ENCODE data around the gene GAD2.

Gene GAD2

DNA sequence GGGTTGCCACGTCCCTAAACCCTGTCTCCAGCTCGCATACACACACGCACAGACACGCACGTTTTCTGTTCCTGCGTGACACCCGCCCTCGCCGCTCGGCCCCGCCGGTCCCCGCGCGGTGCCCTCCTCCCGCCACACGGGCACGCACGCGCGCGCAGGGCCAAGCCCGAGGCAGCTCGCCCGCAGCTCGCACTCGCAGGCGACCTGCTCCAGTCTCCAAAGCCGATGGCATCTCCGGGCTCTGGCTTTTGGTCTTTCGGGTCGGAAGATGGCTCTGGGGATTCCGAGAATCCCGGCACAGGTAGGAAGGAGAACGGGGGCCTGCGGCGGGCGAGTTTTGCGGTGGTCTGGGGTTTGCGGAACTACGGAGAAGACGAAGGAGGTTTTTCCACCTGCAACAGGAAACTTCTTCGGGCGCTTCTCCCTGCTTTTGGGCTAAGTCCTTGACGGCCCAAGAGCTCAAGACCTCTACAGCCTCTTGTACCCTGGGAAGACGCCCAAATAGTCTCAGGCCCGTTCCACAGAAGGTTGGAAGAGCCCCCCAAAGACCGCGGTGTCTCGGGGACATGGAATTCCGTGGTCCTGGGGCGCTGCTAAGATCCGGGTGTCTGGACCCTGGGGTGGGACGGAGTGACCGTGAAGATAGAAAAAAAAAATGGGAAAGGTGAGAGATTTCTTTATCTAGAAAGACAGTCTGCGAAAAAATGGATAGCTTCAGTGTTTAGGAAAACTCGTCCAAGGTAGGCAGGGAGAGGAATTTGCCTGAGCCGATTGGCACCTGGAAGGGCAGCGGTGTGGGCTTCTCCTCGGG lies at the start of gene GAD2:
Gene GAD2, plus strand, starts transcription at position 190 of the 811 bp plus-strand sequence. Its CDS starts 36 bp downstream, at position 226.
- no peak for DNase-seq

DNA sequence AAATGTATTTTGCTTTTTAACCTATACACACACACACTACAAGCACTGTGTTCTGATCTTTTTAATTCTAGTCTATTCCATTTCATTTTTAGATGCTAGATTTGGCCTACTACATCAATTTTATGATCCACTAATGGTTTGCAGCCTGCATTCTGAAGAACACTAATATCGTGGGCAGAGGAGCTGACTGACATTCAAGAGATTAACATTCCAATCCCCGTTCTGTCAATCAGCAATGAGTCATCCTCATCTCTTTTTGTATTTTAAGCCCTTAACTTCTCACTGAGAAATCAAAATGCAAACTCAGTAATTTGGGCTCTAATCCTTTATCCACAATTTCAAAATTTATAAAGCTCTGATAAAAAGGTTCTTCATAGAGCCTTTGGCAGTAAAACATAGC lies 47.1 kb upstream of the GAD2 start:
- DNase-seq: no peak

DNA sequence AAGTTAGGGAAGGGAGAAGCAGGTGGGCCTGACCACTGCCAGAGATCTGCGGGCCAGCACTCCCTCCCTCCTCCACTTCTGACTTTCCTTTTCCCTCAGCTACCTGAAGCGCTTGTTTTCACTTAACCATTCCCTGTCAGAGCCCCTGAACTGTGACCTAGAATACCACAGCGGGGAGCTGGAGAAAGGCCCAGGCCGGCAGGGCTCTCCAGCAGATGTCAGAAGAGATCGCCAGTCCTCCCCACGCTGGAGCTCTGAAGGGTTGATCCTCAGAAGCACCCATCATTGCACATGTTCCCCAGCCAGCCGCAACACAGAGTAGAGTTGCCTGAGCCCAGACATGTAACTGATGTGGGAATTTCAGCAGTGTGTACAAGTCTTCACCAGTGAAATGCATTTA lies 44.4 kb upstream of the GAD2 start:
- DNase-seq: no peak

DNA sequence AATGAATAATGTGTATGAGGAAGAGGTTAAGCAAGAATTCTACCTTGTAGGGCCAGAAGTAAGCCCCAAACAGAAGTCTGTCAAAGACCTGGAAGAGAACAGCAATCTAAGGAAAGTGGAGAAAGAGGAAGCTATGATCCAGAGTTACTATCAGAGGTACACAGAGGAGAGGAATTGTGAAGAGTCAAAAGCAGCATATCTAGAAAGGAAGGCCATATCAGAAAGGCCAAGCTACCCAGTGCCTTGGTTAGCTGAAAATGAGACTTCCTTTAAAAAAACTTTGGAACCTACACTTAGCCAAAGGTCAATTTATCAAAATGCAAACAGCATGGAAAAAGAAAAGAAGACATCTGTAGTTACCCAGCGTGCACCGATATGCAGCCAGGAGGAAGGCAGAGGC lies 42.7 kb upstream of the GAD2 start:
- no peak for DNase-seq

DNA sequence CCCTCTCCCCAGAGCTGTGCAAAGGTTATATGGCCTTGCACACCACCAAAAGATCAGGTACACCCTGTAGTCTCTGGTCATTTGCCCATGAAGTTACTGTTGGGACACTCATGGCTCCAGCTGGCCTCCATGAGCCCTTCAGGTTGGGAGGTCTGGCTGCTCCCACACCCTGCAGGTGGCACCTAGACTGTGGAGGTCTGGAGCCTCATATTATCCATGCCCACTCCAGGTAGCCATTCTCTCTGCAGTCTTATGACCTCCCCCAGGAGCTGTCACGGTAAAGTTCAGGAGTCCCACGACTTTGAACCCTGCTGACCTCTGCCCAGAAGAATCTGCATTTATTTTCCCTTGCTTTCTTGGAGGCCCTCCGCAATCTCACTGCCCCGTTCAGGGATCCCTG lies 39.2 kb upstream of the GAD2 start:
- no peak for DNase-seq

DNA sequence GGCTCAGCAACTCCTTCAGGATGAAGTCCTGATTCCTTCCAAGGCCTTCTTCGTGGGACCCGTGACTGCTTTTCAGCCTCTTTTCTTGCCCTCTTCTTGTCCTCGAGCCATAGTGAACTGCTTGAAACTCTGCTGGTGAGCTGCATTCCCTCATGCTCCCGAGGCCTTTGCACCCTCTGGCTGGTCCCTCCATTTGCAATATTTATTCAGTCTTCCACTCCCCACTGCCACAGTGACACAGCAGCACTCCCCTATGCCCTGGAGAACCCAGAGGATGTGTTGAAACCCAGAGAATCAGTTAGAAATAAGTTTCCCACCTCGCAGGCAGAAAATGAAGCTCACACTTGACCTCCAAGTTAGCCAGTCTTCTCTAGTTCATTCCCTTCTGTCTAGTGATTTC lies 22.3 kb upstream of the GAD2 start:
- no peak for DNase-seq

DNA sequence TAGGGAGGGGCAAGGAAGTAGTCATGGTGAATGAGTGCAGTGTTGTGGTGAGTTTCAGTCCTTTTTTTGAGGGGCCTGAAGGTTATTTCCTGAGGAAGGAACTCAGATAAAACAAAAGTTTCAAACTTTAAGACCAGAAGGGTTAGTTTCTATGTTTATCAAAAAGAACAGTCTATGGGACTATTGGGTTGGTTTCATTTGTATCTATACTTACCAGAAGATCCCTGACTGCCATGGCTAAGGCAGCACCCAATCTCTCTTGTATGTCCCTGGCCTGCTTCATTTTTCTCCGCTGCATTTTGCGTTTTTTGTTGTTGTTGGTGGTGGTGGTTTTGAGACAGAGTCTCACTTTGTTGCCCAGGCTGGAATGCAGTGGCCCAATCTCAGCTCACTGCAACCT lies 19.3 kb upstream of the GAD2 start:
- no peak for DNase-seq

DNA sequence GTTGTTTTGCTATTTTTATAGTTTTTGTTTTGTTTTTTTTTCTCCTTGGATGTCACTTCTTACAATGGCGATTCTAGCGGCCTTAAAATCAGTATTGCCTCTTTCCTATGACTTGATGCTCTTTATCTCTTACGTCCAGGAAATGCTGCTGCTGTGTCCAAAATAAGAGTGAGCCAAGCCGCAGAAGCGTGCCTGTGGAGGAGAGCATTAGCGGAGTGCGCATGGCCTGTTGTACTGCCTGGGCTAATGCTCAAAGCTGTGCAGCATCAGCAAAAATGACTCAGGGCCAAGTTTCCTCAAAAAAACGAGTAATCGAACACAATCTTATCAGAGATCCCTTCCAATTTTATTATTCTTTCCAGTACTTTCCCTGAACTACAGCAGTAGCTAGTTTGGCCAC lies 18.5 kb upstream of the GAD2 start:
- DNase-seq: no peak

DNA sequence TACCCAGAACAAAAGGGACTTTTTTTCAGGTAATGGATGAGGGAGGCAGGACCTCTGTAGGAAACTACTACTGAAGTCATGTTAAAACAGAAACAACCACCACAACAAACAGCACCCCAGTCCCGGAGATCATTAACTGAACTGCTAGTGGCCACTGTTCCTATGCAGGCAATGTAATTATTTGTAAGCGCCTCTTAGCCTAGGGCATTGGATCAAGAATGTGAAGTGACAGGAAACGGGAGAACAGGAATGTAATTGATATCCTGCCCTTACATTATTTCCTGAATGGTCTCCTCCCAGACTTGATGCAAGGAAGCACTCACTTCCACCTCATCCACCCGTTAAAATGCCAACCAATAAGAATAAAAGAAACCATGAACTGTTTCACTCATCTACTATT lies 16.7 kb upstream of the GAD2 start:
- DNase-seq: no peak

DNA sequence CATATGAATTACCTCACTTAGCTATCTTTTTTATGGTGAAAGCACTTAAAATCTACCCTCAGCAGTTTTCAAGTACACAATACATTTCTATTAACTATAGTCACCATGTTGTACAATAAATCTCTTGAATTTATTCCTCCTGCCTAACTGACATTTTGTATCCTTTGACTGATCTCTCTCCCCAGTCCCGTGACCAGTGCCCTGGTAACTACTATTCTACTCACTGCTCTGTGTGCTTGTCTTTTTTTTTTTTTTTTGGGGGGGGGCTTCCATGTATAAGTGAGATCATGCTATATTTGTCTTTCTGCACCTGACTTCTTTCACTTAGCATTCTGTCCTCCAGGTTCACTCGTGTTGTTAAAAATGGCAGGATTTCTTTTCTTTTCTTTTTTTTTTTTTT lies 11.4 kb upstream of the GAD2 start:
- DNase-seq: no peak

DNA sequence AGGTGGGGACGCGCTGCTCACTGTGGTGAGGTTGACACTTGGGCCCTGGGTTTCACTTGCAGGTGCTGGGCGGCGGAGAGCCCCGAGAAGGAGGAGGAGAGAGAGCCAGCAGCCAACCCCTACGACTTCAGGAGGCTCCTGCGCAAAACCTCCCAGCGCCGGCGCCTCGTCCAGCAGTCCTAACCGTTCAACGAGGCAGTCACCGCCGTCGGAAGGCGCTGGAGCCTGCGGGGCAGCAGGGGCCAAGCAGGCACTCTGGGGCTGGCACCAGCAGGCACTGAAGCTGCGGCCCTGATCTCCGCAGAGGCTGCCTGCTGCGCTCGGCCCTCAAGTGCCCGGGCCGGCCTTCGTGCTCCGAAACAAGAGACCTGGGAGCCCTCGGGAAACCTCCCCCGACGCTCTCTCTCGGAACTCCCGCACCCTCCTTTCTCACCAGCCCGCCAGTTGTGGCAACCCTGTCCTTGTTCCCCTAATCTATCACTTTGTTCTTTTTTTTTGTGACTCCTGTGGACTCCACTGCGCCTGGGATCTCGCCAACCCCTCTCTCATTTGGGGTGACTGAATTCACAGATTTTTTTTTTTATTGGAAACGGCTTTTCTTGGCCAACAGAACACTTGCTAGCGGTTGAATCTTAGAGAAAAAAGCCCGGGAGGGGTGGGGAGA lies 4.7 kb upstream of the GAD2 start:
- no peak for DNase-seq

DNA sequence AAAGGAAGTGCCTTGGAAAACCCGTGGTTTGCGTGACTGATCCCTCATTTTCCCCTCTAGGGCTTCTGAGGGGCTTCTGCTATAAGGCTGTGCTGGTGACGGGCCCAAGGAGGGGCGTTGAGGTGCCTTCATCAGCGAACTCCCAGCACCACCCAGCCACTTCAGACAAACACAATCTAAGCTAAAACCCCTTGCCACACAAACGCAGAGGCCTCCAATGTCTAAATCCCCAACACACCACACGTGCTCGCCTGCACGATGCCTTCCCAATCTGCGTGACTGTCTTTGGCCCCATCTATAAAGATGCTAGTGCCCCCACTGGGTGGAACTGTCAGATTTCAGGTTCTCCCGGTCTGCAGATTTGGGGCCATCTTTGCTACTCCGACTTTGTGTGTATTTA lies 4.1 kb upstream of the GAD2 start:
- no peak for DNase-seq

DNA sequence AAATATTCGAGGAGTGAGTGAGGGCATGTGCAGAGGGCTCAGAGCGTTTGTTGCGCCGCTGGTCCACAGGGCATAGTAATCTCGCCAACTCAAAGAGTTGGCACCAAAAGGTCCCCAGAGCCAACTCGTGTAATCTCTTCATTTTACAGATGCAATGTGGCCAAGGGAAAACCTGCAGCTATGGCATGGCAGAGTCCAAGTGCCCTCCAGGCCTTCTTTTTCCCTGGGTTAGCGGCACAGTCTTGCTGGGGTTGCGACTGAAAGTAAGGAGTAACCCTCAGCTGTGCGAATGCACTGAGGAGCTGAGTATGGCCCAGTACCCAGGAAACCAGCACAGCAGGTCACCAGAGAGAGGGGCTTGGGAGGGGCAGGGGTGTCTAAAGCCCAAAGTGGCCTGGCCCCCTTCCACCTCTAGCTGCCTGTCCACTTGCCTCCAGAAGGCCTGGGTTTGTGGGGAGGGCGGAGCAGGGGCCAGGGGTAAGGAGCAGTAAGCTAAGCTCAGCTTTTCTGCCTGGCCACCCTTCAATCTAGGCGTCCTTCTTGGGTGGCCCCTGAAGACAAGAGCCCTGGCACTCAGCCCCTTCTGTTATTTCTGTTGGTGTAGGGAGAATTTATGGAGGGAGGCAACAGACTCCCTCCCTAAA lies 3.3 kb upstream of the GAD2 start:
- no peak for DNase-seq

DNA sequence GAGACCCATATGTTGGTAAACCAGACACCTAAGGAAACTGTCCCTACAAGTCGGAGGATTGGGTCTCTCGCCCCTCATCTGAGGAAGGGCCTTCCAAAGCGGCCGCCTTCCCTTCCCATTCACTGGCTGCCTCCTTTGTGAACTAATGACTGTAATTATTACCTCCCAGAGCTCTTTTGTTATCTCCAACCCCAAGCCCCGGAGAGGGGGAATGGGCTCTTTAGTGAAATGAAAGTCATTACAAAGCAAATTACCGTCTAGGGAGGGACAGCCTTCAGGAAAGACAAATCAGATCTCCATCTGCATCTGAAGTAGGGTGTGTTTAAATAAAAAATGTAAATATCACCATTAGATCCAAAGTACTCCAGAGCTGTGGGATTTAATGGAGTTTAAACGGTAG lies 2.6 kb upstream of the GAD2 start:
- no peak for DNase-seq

DNA sequence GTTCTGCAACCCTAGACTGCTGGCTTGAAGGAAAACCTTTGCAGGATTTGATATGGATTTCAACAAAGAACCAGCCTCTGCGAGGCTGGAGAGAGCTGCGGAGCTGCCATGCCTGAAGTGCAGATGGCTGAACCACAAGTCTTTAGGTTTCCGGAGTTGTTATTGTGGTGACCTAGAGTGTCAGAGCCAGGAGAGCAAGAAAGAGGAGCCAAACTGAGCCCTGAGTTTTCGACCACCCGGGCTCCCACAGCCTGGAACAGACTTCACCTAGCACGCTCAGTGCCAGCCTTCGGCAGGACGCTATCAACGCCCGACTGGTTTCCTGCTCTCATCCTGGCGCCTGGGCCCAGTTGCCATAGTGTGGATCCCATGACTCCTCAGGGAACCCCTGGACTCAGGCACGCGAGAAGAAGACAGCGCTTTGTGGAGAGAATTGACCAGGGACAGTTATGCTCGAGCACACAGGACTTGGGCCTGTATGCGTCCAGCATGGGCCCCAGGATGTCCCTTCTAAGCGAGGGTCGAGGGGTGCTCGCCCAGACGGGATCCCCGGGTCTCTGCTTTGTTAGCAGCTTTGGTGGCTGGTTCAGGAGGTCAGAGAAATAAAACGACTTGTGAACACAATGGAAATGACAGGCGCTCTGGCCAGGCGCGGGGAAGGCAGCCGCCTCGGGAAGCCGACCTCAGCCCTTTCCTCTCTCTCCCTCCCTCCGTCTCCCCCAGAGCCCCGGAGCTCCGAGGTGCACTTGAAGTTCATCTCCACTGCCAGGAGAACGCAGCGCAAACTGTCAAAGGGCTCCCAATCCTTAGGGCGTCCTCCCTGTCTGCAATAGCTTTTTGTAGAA lies 1.8 kb upstream of the GAD2 start:
- no peak for DNase-seq

DNA sequence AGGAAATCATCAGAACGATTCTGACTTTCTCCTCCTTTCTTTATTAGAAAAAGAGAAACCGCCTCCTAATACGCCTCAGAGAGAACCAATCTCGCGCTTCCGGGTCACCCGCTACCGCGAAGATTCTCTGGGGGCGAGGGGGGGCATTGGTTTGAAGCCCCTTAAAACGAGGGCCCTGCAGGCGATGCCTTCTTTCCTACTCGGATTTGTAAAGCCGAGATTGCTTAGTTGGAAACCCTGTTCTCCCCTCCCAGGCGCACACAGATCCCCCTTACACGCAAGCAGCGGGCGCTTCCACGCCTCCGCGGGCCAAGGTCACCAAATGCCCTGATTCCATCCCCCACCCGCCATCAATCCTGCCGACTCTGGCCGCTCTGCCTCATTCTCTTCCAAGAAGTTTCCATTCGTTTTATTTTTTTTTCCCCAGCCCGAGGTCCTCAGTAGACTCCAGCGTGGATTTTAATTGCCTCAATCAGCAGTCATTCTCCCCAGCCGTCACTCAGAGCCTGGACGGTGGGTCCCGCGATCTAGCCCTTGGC lies 1.1 kb upstream of the GAD2 start:
- no peak for DNase-seq

DNA sequence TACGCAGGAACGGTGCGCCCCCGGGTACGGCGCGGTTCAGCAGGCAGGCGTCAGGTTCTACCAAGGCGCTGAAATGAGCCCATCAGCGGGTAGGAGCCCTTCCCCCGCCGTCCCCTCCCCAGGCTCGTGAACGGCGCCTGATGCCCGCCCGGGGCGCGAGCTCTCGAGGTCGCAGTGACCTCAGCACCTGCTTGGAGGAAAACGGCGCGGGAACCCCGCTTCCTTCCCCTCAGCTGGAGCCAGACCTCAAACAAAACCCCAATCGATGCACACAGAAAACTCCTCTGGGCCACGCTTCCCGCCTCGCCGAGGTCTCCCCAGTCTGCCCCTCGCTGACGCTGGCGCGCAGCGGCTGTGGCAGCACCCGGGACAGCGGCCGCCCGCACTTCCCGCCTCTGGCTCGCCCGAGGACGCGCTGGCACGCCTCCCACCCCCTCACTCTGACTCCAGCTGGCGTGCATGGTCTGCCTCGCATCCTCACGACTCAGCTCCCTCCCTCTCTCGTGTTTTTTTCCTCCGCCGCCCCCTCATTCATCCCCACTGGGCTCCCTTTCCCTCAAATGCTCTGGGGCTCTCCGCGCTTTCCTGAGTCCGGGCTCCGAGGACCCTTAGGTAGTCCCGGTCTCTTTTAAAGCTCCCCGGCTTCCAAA lies 514 bp upstream of the GAD2 start:
- DNase-seq: no peak

DNA sequence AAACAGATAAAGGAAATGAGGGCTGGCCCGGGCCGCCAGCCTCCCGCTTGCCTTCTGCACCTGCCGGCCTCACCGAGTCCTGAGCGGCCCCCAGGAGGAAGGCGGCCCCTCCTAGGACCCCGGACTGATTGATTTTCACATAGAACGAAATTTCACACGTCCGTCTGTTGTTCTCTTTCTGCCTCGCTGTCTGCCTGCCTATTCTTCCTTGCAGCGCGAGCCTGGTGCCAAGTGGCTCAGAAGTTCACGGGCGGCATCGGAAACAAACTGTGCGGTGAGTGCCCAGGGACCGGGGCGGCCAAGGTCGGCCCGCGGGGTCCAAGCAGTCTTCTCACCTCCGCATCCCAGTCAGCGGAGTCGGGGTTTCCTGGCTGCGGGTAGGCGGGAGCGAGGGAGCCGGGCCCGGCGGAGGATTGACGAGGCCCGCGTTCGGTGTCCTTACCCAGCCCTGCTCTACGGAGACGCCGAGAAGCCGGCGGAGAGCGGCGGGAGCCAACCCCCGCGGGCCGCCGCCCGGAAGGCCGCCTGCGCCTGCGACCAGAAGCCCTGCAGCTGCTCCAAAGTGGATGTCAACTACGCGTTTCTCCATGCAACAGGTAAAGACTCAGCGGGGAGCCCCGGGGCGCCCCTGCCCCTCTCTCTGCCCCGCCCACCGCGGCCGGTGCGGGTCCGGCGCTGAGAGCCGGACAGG lies 967 bp downstream of the GAD2 start:
- DNase-seq: no peak

DNA sequence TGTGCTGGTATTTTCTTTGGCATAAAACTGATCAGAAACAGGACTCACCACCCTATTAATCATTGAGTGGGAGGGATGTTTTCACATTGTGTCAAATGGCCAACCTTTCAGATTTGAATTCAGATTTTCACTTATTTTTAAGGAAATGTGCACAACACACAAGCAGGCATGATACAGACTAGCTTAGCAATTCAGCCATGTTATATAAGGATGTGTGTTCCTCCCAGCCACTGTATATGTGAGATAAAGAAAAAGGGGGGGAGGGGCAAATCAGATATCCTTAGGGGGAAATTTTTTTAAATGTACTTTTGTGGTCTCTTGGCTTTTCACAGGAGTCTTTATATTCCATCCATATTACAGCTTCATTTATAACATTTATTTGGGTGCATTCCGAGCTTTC lies 3.1 kb downstream of the GAD2 start:
- no peak for DNase-seq

DNA sequence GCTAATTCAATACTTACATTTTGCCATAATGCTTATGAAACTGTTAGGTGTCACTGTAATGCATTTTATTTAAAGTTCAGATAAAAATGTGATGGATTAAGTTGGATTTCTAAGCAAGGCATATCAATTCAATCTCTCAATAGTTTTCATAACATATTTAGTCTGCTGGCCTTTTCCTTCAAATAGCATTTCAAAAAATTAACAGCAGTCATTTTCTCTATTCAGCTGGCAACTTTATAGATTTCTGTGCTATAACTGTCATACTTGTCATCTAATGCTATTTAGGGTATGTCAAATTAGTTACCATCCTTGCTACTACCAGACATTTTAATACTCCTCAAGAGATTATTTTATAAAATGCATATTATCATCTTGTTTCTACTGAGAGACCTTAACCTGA lies 4.3 kb downstream of the GAD2 start:
- DNase-seq: no peak

DNA sequence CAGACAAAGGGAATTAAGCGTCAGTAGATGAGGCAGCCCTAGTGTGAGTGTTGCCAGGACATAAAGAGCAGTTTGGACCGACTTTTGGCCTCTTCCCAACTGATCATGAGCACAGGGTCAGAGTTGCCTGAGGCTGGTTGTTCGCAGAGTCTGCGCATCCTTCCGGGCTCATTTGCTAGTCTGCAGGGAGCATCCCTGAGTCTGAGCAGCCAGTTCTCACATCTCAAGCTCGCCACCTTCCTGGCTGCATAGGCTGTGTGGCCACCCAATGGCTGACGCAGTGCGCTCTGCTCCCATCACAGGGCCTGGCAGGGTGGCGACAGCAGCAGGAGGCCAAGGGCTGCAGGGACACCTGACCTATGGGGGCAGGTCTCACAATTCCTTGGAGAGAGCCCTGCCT lies 5.0 kb downstream of the GAD2 start:
- DNase-seq: no peak

DNA sequence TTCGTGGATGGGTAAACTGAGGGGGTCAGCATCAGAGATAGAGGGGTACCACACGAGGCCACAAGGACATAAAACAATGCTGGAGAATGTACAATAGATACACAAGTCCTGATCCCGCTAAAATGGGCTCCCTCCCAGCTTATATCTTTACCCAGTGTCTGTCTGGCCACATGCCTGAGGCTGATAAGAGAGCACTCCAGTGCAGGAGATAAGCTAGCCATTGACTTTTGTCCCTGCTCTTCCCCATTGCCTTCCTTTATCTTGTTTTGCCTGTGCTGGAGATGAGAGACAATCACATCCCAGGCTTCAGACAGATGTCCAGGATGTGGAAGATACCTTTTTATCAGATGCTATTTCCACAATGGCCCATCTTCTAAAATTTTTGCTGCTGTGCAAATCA lies 6.0 kb downstream of the GAD2 start:
- no peak for DNase-seq
